Effector memory CD8-positive, alpha-beta T cell (primary cell): Measurements from ENCODE around the gene ANKRD37.

ENCODE experiments used
- ATAC-seq: fragments of 150-1000 bp; cut with Tn5 transposase; replicated peaks from 2 replicates; pipeline ENCODE4 v1.10.0; 2021; ENCODE audit warnings: mild to moderate bottlenecking, moderate library complexity
- DNase-seq, 3 experiments: peaks; one replicate each; pipeline ENCODE4 v3.0.0; 2021
- H3K27ac Mint-ChIP-seq, 2 donors: one replicate each; pipeline ENCODE4 v1.8.0; 2022; ENCODE audit warnings: mild to moderate bottlenecking in 2 of 2, mixed read lengths in 2 of 2, moderate library complexity in 2 of 2
- H3K27me3 Mint-ChIP-seq, 2 donors: one replicate each; pipeline ENCODE4 v1.8.0; 2022; ENCODE audit warnings: mixed read lengths in 2 of 2
- H3K36me3 Mint-ChIP-seq: one replicate; pipeline ENCODE4 v1.8.0; 2022; ENCODE audit warnings: mild to moderate bottlenecking, moderate library complexity, mixed read lengths; ENCODE audit not compliant: insufficient read depth
- H3K4me1 Mint-ChIP-seq, 2 donors: one replicate each; pipeline ENCODE4 v1.8.0; 2022; ENCODE audit warnings: low read depth in 2 of 2, mixed read lengths in 2 of 2
- H3K4me3 Mint-ChIP-seq, 2 donors: one replicate each; pipeline ENCODE4 v1.8.0; 2022; ENCODE audit warnings: mild to moderate bottlenecking in 2 of 2, mixed read lengths in 2 of 2, moderate library complexity in 2 of 2
- H3K9me3 Mint-ChIP-seq, 2 donors: one replicate each; pipeline ENCODE4 v1.8.0; 2022; ENCODE audit warnings: mixed read lengths in 2 of 2

The ANKRD37 gene

DNA sequence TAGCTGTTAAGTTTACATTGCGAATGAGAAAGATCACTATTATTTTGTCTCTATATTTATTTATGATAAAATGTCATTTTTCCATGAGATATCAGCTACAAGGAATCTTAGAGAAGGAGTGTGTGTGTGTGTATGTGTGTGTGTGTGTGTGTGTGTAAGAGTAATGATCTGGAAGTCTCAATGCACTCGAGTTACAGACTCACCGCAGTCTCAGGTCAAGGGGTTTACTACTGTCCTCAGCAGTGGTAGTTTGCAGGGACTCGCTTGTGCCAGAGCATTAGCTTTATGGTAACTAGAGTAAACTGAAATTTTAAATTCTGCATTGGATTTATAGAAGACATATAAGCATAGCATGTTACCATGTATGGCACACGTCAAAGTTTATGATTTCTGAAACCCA, 31.8 kb upstream of the ANKRD37 start:
- Mint-ChIP-seq H3K4me1 (no peaks in the 10 kb centered on the region), H3K4me3 (no peak overlapping the region), H3K9me3 (no peaks in the 10 kb centered on the region), H3K27me3 (no peaks in the 10 kb centered on the region), H3K36me3 (peaks cover 12% of the 10 kb centered on the region), H3K27ac (no peak overlapping the region)
- no peak for DNase-seq
- ATAC-seq, result no peak

- Mint-ChIP-seq H3K27ac (no peak overlapping the region), H3K4me3 (no peak overlapping the region), H3K9me3 (no peaks in the 10 kb centered on the region), H3K4me1 (no peaks in the 10 kb centered on the region), H3K27me3 (no peaks in the 10 kb centered on the region), H3K36me3 (peaks cover 4% of the 10 kb centered on the region)
- ATAC-seq (no peak), DNase-seq (no peak)
Observed at GRCh38 chr4:185369731-185370130, 26.9 kb upstream of the ANKRD37 start.

- ATAC-seq (no peak), DNase-seq (no peak)
- H3K4me1 Mint-ChIP-seq, result no peaks in the 10 kb centered on the region
- H3K27ac Mint-ChIP-seq, result no peak overlapping the region
- H3K4me3 Mint-ChIP-seq, result no peak overlapping the region
- H3K9me3 Mint-ChIP-seq, result no peaks in the 10 kb centered on the region
- H3K27me3 Mint-ChIP-seq, result no peaks in the 10 kb centered on the region
- H3K36me3 Mint-ChIP-seq, result peaks cover 4% of the 10 kb centered on the region
Observed at GRCh38 chr4:185370268-185370949, 26.2 kb upstream of the ANKRD37 start.

DNA sequence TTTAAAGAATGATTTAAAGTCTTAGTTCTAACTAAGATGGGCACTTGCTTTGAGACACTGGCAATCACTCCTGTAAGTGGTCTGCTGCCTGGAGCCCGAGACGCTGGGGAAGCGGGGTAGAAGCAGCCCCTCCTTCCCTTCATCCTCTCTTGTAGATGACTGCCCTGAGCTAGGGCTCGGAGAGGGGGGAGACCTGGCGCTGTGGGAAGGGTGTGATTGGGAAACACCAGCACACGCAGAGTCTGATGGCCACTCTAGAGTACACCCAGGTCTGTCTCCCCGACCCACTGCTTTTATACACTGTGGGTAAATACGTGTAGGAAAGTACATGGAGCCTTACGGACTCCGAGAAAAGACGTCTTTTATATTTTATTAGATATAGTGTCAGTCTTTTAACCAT, 24.9 kb upstream of the ANKRD37 start:
- H3K4me3 Mint-ChIP-seq, result no peak overlapping the region

DNA sequence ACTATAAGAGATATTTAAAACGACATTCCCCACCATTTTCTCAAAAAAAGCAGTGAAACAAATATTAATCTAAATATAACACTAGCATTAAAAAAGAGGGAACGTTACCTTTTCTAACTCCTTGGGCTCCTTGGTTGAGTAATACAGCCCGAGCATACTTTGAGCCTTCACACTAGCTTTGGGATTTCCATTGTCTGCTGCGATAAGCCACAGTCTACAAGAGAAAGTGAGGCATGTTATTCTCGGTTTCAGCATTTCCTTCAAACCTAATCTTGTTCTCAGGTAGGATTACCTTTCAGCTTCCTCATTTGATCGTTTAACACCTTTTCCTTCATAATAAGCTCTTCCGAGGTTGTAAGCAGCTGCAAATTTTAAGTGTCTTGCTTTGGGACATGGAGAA, 22.6 kb upstream of the ANKRD37 start:
- H3K27me3 Mint-ChIP-seq, result no peaks in the 10 kb centered on the region
- no peak overlapping the region for H3K4me3 Mint-ChIP-seq
- no peaks in the 10 kb centered on the region for H3K4me1 Mint-ChIP-seq
- no peak for ATAC-seq
- H3K9me3 Mint-ChIP-seq, result no peaks in the 10 kb centered on the region
- H3K27ac Mint-ChIP-seq, result no peak overlapping the region
- no peak for DNase-seq
- H3K36me3 Mint-ChIP-seq, result peaks cover 4% of the 10 kb centered on the region

More for the DNA sequence above, 24.9 kb upstream of the ANKRD37 start:
- DNase-seq (no peak), ATAC-seq (no peak)
- no peak overlapping the region for H3K27ac Mint-ChIP-seq
- peaks cover 4% of the 10 kb centered on the region for H3K36me3 Mint-ChIP-seq
- H3K4me1 Mint-ChIP-seq, result no peaks in the 10 kb centered on the region
- H3K9me3 Mint-ChIP-seq, result no peaks in the 10 kb centered on the region
- no peaks in the 10 kb centered on the region for H3K27me3 Mint-ChIP-seq

DNA sequence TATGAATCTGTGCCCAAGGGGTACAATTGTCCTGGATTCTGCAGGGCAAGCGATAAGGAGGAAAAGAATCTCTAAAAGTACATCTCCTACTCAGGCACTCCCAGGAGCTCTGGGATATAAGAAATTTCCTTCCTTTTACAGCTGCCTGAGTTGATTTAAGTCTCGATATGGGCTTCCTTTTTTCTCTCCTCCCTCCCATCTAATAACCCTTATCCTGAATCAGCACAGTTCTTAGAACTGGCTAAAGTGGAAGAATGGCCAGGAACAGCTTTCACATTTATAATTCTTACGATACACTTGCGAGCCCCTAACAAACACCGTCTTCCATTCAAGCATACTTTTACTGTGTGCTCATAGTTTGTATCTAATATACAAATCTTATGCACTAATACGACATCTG, 22.1 kb upstream of the ANKRD37 start:
- H3K4me3 Mint-ChIP-seq, result no peak overlapping the region
- H3K9me3 Mint-ChIP-seq, result no peaks in the 10 kb centered on the region
- no peaks in the 10 kb centered on the region for H3K4me1 Mint-ChIP-seq
- peaks cover 4% of the 10 kb centered on the region for H3K36me3 Mint-ChIP-seq
- DNase-seq (no peak), ATAC-seq (no peak)
- H3K27ac Mint-ChIP-seq, result no peak overlapping the region
- no peaks in the 10 kb centered on the region for H3K27me3 Mint-ChIP-seq

DNA sequence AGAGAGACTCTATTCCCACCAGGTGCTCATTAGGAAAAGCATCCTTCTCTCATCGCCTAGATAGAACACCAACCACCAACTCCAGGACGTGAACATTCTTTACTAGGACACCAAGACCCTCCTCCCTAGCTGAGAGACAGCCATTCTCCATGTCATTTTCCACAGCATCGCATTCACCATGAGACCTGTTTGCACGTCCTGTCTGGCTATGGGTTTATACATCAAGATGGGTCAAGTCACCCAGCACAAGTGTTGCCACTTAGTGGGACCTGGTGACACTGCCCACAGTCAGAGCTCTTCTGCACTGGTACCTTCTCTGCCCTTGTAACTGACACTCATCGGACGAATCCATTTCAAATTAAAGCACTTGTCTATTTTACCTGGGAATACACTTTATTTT, 18.4 kb upstream of the ANKRD37 start:
- H3K4me1 Mint-ChIP-seq, result no peaks in the 10 kb centered on the region
- ATAC-seq (no peak), DNase-seq (no peak)
- no peaks in the 10 kb centered on the region for H3K27me3 Mint-ChIP-seq
- peaks cover 0 to 11% of the 10 kb centered on the region in 2 donors for H3K9me3 Mint-ChIP-seq
- H3K27ac Mint-ChIP-seq, result no peak overlapping the region
- H3K36me3 Mint-ChIP-seq, result no peaks in the 10 kb centered on the region
- no peak overlapping the region for H3K4me3 Mint-ChIP-seq

- no peak for DNase-seq
Observed at GRCh38 chr4:185379326-185380295, 17.0 kb upstream of the ANKRD37 start.

DNA sequence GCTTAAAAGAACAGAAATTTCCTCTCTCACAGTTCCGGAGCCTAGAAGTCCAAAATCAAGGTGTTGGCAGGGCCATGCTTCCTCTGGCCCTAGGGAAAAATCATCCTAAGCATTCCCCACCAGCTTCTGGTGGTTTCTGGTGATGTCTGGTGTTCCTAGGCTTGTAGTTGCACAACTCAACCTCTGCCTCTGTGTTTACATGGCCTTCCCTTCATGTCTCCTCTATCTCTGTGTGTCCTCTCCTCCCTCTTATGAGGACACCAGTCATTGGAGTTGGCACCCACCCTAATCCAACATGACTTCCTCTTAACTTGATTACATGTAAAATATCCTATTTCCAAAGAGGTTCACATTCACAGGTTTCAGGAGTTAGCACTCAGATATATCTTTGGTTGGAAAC, 16.3 kb upstream of the ANKRD37 start:
- DNase-seq (no peak), ATAC-seq (no peak)
- peaks cover 0 to 8% of the 10 kb centered on the region in 2 donors for H3K4me1 Mint-ChIP-seq
- H3K9me3 Mint-ChIP-seq, result peaks cover 0 to 11% of the 10 kb centered on the region in 2 donors
- no peak overlapping the region for H3K4me3 Mint-ChIP-seq
- H3K27me3 Mint-ChIP-seq, result no peaks in the 10 kb centered on the region
- H3K27ac Mint-ChIP-seq, result no peak overlapping the region
- H3K36me3 Mint-ChIP-seq, result no peaks in the 10 kb centered on the region

More at GRCh38 chr4:185379326-185380295, 17.0 kb upstream of the ANKRD37 start:
- ATAC-seq, result no peak
- peaks cover 0 to 11% of the 10 kb centered on the region in 2 donors for H3K9me3 Mint-ChIP-seq
- H3K27me3 Mint-ChIP-seq, result no peaks in the 10 kb centered on the region
- no peak overlapping the region for H3K27ac Mint-ChIP-seq
- no peaks in the 10 kb centered on the region for H3K36me3 Mint-ChIP-seq
- no peak overlapping the region for H3K4me3 Mint-ChIP-seq
- peaks cover 0 to 3% of the 10 kb centered on the region in 2 donors for H3K4me1 Mint-ChIP-seq

- H3K27ac Mint-ChIP-seq, result no peak overlapping the region
- no peaks in the 10 kb centered on the region for H3K36me3 Mint-ChIP-seq
- no peak for DNase-seq
- H3K27me3 Mint-ChIP-seq, result no peaks in the 10 kb centered on the region
- peaks cover 0 to 8% of the 10 kb centered on the region in 2 donors for H3K4me1 Mint-ChIP-seq
- ATAC-seq, result no peak
- H3K4me3 Mint-ChIP-seq, result no peak overlapping the region
- peaks cover 0 to 11% of the 10 kb centered on the region in 2 donors for H3K9me3 Mint-ChIP-seq
Observed at GRCh38 chr4:185381288-185382196, 15.1 kb upstream of the ANKRD37 start.

GRCh38 chr4:185382754-185383153, 13.9 kb upstream of the ANKRD37 start:
- no peak for ATAC-seq
- no peaks in the 10 kb centered on the region for H3K27me3 Mint-ChIP-seq
- H3K4me3 Mint-ChIP-seq, result no peak overlapping the region
- H3K27ac Mint-ChIP-seq, result no peak overlapping the region
- H3K36me3 Mint-ChIP-seq, result no peaks in the 10 kb centered on the region
- H3K9me3 Mint-ChIP-seq, result peaks cover 0 to 11% of the 10 kb centered on the region in 2 donors
- no peak for DNase-seq
- H3K4me1 Mint-ChIP-seq, result peaks cover 0 to 8% of the 10 kb centered on the region in 2 donors

DNA sequence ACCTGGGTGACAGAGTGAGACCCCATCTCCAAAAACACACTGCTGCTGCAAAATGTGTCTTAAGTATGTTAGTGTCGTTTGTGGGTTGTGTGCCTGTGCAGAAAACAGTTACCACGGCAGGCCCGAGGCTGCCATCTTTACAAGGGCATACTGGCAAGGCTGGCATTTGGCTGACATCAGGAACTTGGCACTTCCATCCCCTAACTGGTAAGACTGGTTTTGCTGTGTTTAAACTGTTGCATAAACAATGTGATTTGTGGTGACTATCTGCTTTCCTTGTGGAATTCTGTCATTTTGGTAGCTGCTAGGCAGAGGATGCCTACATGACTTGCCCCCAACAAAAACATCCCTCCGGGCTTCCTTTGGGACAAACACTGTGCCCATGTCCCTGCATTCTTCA, 13.2 kb upstream of the ANKRD37 start:
- Mint-ChIP-seq H3K9me3 (peaks cover 0 to 11% of the 10 kb centered on the region in 2 donors), H3K27ac (no peak overlapping the region), H3K4me3 (no peak overlapping the region), H3K4me1 (peaks cover 0 to 8% of the 10 kb centered on the region in 2 donors), H3K27me3 (no peaks in the 10 kb centered on the region), H3K36me3 (no peaks in the 10 kb centered on the region)
- DNase-seq (no peak), ATAC-seq (no peak)

DNA sequence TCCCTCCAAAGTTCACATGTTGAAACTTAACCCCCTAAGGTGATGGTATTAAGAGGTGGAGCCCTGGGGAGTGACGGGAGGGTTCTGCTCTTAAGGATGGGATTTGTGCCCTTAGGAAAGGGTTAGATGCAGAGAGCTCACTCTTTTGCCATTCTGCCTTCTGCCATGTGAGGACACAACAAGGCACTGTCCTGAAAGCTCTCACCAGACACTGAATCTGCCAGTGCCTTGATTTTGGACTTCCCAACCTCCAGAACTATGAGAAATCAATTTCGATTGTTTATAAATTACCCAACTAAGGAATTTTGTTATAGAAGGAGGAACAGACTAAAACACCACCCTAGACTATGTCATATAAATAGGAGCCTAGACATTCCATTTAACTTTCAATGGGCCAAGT, 12.6 kb upstream of the ANKRD37 start:
- Mint-ChIP-seq H3K27me3 (no peaks in the 10 kb centered on the region), H3K27ac (no peak overlapping the region), H3K4me3 (no peak overlapping the region)

More for the DNA sequence above, 12.6 kb upstream of the ANKRD37 start:
- Mint-ChIP-seq H3K9me3 (peaks cover 0 to 11% of the 10 kb centered on the region in 2 donors), H3K4me1 (peaks cover 0 to 8% of the 10 kb centered on the region in 2 donors), H3K36me3 (no peaks in the 10 kb centered on the region)
- DNase-seq (no peak), ATAC-seq (no peak)
